Neural cell (in vitro differentiated cells): ENCODE measurements around the gene CATSPERB. TPM values are rescaled to one million over a fixed set of nuclear protein-coding genes. Genes with fewer than 3 reads are reported as not detected.

Experiments
- H2AFZ ChIP-seq: fragments of 200-600, 300-800 bp; sonication (generic), shearing (Covaris generic); 2 replicates; pipeline ENCODE4 v1.6.0; 2014; ENCODE audit warnings: low read depth, mild to moderate bottlenecking, antibody characterized with exemption, low read length, moderate library complexity
- H3F3A ChIP-seq: fragments of 200-600 bp; shearing (Covaris generic); 2 replicates; pipeline ENCODE4 v1.6.1; 2016; ENCODE audit warnings: mild to moderate bottlenecking, moderate library complexity, mixed read lengths, antibody characterized with exemption, low read length; ENCODE audit not compliant: insufficient read depth, poor library complexity, severe bottlenecking
- H3K27ac ChIP-seq: fragments of 200-600, 300-800 bp; sonication (generic), shearing (Covaris generic); 2 replicates; pipeline ENCODE4 v1.5.1; 2014; ENCODE audit warnings: mild to moderate bottlenecking, low read length, moderate library complexity
- H3K27me3 ChIP-seq: fragments of 300-800, 200-600 bp; sonication (generic), shearing (Covaris generic); 2 replicates; pipeline ENCODE4 v1.6.0; 2014; ENCODE audit warnings: mild to moderate bottlenecking, low read depth, low read length, moderate library complexity; ENCODE audit not compliant: insufficient read depth
- H3K36me3 ChIP-seq: fragments of 300-800, 200-600 bp; sonication (generic), shearing (Covaris generic); 2 replicates; pipeline ENCODE4 v1.5.1; 2014; ENCODE audit warnings: mild to moderate bottlenecking, antibody characterized with exemption, low read length, moderate library complexity; ENCODE audit not compliant: insufficient read depth
- H3K4me2 ChIP-seq: fragments of 300-800, 200-600 bp; sonication (generic), shearing (Covaris generic); 2 replicates; pipeline ENCODE4 v1.6.0; 2014; ENCODE audit warnings: mild to moderate bottlenecking, low read length
- H3K4me3 ChIP-seq: fragments of 300-800, 200-600 bp; sonication (generic), shearing (Covaris generic); 2 replicates; pipeline ENCODE4 v1.5.1; 2014; ENCODE audit warnings: mild to moderate bottlenecking, low read length, moderate library complexity
- H3K79me2 ChIP-seq: fragments of 200-600 bp; shearing (Covaris generic); replicated peaks from 2 replicates; pipeline ENCODE4 v1.6.0; 2014; ENCODE audit warnings: mild to moderate bottlenecking, low read length, moderate library complexity; ENCODE audit not compliant: insufficient read depth
- H3K9ac ChIP-seq: fragments of 300-800, 200-600 bp; sonication (generic), shearing (Covaris generic); 2 replicates; pipeline ENCODE4 v1.6.1; 2016; ENCODE audit warnings: mild to moderate bottlenecking, low read length, mixed read lengths
- H3K9me2 ChIP-seq: fragments of 200-600 bp; shearing (Covaris generic); 2 replicates; pipeline ENCODE4 v1.6.1; 2016; ENCODE audit warnings: mild to moderate bottlenecking, low read length, mixed read lengths; ENCODE audit not compliant: insufficient read depth
- H3K9me3 ChIP-seq: fragments of 200-600, 300-800 bp; sonication (generic), shearing (Covaris generic); 2 replicates; pipeline ENCODE4 v1.6.1; 2016; ENCODE audit warnings: mild to moderate bottlenecking, mixed run types, low read length, moderate library complexity, mixed read lengths
- H4K20me1 ChIP-seq: fragments of 200-600 bp; shearing (Covaris generic); 2 replicates; pipeline ENCODE4 v1.6.1; 2016; ENCODE audit warnings: mild to moderate bottlenecking, mixed run types; ENCODE audit not compliant: insufficient read depth
- CTCF ChIP-seq: fragments of 450-650 bp; IDR thresholded peaks from 2 replicates; pipeline ENCODE4 v1.5.1; 2014; ENCODE audit warnings: antibody characterized with exemption, mild to moderate bottlenecking, moderate library complexity; ENCODE audit not compliant: poor library complexity, severe bottlenecking
- EP300 ChIP-seq: fragments of 450-650 bp; conservative IDR thresholded peaks from 2 replicates; pipeline ENCODE4 v1.6.1; 2014; ENCODE audit warnings: antibody characterized with exemption, mild to moderate bottlenecking, moderate library complexity; ENCODE audit not compliant: poor library complexity, severe bottlenecking
- EZH2 ChIP-seq: fragments of 200-600, 300-800 bp; shearing (Covaris generic), sonication (generic); IDR thresholded peaks from 2 replicates; pipeline ENCODE4 v1.6.1; 2014; ENCODE audit warnings: antibody characterized with exemption, low read length, borderline replicate concordance, mild to moderate bottlenecking; ENCODE audit not compliant: insufficient read depth, poor library complexity, severe bottlenecking
- MXI1 ChIP-seq: fragments of 450-650 bp; conservative IDR thresholded peaks from 2 replicates; pipeline ENCODE4 v1.6.1; 2014; ENCODE audit warnings: antibody characterized with exemption, mild to moderate bottlenecking; ENCODE audit not compliant: poor library complexity, severe bottlenecking
- POLR2AphosphoS5 ChIP-seq: IDR thresholded peaks from 2 replicates; pipeline ENCODE4 v1.6.1; 2012
- RAD21 ChIP-seq: fragments of 450-650 bp; conservative IDR thresholded peaks from 2 replicates; pipeline ENCODE4 v1.6.1; 2014; ENCODE audit warnings: antibody characterized with exemption, mild to moderate bottlenecking, moderate library complexity
- SMC3 ChIP-seq: fragments of 450-650 bp; conservative IDR thresholded peaks from 2 replicates; pipeline ENCODE4 v1.6.1; 2014; ENCODE audit warnings: antibody characterized with exemption, mild to moderate bottlenecking, moderate library complexity; ENCODE audit not compliant: poor library complexity
- TAF1 ChIP-seq: IDR thresholded peaks from 2 replicates; pipeline ENCODE4 v1.6.1; 2012; ENCODE audit warnings: low read depth
- polyA plus RNA-seq: library from polyadenylated mRNA; depleted of rRNA; stranded (reverse); fragments of >200 nt; gene quantifications from 2 replicates; pipeline ENCODE4 v1.2.3, GENCODE V29; 2014
- TF ChIP-seq, protein P1 (sequence below): IDR thresholded peaks from 2 replicates; pipeline ENCODE4 v1.6.1; 2012; ENCODE audit warnings: borderline replicate concordance

CATSPERB gene
- polyA plus RNA-seq, 1 donor from 2014 or later: not detected

GRCh38 chr14:91753501-91754128 lies 21.7 kb upstream of the CATSPERB start:
- Histone ChIP-seq H3K9me2 (no peaks in the 10 kb centered on the region), H3F3A (no peaks in the 10 kb centered on the region), H4K20me1 (no peaks in the 10 kb centered on the region), H3K9me3 (no peaks in the 10 kb centered on the region), H2AFZ (no peak overlapping the region), H3K36me3 (no peaks in the 10 kb centered on the region), H3K27me3 (no peaks in the 10 kb centered on the region), H3K9ac (no peak overlapping the region), H3K4me3 (no peak overlapping the region), H3K27ac (no peak overlapping the region), H3K4me2 (no peak overlapping the region), H3K79me2 (no peaks in the 10 kb centered on the region)
- TF ChIP-seq TAF1 (no peak), POLR2AphosphoS5 (no peak), MXI1 (no peak), EP300 (no peak), EZH2 (no peak), CTCF (no peak), RAD21 (no peak), SMC3 (no peak)
- TF ChIP-seq, protein P1, sequence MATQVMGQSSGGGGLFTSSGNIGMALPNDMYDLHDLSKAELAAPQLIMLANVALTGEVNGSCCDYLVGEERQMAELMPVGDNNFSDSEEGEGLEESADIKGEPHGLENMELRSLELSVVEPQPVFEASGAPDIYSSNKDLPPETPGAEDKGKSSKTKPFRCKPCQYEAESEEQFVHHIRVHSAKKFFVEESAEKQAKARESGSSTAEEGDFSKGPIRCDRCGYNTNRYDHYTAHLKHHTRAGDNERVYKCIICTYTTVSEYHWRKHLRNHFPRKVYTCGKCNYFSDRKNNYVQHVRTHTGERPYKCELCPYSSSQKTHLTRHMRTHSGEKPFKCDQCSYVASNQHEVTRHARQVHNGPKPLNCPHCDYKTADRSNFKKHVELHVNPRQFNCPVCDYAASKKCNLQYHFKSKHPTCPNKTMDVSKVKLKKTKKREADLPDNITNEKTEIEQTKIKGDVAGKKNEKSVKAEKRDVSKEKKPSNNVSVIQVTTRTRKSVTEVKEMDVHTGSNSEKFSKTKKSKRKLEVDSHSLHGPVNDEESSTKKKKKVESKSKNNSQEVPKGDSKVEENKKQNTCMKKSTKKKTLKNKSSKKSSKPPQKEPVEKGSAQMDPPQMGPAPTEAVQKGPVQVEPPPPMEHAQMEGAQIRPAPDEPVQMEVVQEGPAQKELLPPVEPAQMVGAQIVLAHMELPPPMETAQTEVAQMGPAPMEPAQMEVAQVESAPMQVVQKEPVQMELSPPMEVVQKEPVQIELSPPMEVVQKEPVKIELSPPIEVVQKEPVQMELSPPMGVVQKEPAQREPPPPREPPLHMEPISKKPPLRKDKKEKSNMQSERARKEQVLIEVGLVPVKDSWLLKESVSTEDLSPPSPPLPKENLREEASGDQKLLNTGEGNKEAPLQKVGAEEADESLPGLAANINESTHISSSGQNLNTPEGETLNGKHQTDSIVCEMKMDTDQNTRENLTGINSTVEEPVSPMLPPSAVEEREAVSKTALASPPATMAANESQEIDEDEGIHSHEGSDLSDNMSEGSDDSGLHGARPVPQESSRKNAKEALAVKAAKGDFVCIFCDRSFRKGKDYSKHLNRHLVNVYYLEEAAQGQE: no peak

DNA sequence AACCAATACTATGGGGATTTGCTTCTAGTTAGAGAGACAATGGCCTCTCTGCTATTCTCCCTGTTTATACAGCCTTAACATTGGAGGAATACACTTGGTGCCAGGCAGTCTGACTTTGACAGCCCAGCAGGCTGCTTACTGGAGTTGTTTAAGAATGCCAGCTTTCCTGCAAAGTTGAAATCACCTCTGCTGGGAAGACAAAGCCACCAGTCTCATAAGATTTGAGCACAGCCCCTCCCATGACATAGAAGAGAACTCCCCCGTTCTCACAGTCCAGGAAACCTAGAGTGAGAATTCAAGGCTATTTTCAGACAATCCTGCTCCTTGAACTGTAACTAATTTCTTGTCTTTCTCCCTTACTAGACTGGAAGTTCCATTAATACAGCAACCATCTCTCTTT lies 21.1 kb upstream of the CATSPERB start:
- no peak overlapping the region for H2AFZ ChIP-seq
- no peak overlapping the region for H3K27ac ChIP-seq
- no peaks in the 10 kb centered on the region for H3F3A ChIP-seq
- no peak overlapping the region for H3K4me3 ChIP-seq
- no peak overlapping the region for H3K4me2 ChIP-seq
- TF ChIP-seq EZH2 (no peak), SMC3 (no peak), RAD21 (no peak), CTCF (no peak), POLR2AphosphoS5 (no peak), EP300 (no peak), TAF1 (no peak), MXI1 (no peak)
- TF ChIP-seq, protein P1: no peak
- no peak overlapping the region for H3K9ac ChIP-seq
- no peaks in the 10 kb centered on the region for H3K36me3 ChIP-seq
- H3K27me3 ChIP-seq: no peaks in the 10 kb centered on the region
- no peaks in the 10 kb centered on the region for H3K79me2 ChIP-seq
- H3K9me2 ChIP-seq: no peaks in the 10 kb centered on the region
- H4K20me1 ChIP-seq: no peaks in the 10 kb centered on the region
- no peaks in the 10 kb centered on the region for H3K9me3 ChIP-seq
